Stromal cell of bone marrow (primary cell): Measurements from ENCODE around the gene RSPO1.
"Not testable (repeated sequence)": the region's sequence is repeated elsewhere in the genome, so short reads cannot be mapped to it uniquely, and the experiment has no call there.

Source experiments
- DNase-seq: peaks from one replicate; pipeline ENCODE4 v3.0.0-alpha.2; 2012; ENCODE audit warnings: low read depth

Gene RSPO1, protein sequence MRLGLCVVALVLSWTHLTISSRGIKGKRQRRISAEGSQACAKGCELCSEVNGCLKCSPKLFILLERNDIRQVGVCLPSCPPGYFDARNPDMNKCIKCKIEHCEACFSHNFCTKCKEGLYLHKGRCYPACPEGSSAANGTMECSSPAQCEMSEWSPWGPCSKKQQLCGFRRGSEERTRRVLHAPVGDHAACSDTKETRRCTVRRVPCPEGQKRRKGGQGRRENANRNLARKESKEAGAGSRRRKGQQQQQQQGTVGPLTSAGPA

DNA sequence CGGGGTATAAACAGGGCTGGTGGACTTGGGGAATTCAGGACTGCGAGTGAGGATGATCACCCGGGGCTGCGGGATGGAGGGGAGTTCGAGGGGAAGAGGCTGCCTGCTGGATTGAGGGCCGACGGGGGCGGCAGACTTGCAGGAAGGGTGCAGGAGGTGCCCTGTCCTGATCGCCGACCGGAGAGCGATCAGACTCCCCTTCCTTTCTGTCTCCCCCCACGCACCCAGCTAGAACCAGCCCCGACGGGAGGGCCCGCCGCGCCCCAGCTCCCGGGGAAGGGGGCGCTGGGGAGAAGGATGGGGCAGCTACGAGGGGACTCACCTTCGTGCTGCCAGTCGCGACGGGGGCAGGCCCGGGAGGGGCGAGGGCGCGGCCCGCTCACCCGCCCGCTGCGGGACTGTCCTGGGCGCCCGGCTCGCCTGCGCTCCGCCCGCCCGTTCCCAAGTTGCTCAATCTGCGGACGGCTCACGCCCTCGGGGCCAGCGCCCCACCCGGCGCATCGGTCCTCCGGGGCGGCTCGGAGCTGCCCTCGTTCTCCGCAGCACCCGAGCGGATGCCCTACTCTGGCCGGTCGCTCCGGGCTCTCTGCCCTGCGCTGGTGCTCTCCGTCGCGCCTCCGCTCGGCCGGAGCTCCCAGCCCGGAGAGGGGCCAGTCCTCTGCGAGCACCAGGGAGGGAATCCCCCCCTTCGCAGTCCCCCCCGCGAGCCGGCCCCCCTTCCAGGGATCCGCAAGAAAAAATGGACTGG lies at the start of gene RSPO1:
Gene RSPO1 (minus strand): TSS at position 649 of the 748 bp plus-strand sequence. CDS start 5,231 bp downstream, outside the sequence.
- DNase-seq, result no peak

DNA sequence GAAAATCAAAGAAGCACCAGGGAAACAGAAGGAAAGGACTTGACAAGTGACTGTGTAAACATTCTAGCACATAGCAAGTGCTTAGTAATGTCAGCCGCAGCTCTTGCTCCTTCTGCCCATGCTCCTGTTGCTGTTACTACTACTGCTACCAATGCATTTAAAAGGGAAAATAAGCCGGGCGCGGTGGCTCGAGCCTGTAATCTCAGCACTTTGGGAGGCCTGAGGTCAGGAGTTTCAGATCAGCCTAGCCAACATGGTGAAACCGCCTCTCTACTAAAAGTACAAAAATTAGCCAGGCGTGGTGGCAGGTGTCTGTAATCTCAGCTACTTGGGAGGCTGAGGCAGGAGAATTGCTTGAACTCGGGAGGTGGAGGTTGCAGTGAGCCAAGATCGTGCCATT lies 49.5 kb upstream of the RSPO1 start:
- DNase-seq, result not testable (repeated sequence)

DNA sequence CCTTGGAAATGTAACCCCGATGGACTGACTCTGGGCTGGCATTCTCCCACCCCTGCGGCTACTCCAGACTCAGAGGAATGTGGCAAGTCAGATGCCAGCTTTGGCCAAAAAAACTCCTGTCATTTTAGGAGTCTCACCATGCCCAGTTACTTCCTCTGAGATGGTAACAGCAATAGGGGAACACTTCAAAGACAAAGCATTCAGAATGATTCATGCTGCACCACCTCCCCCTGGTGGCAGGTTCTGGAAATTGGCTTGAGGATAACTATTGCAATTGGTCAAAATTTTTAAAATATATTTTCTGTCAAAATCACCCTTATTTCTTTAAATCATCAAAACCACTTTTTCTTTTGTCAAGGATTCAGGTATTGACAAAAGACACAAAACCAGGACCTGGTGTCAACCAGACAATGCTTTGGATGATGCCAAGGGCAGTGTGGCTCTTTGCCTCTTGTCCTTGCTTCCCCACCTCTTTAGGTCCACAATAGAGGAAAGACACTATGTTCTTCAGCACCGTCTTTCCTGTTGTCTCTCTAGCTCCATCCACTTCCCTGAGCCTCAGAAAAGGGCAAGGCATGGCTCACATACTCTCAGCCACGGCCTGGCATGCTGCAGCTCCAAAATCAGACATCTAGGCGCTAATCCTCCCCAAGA lies 47.8 kb upstream of the RSPO1 start:
- peak; percentile 48 for DNase-seq

DNA sequence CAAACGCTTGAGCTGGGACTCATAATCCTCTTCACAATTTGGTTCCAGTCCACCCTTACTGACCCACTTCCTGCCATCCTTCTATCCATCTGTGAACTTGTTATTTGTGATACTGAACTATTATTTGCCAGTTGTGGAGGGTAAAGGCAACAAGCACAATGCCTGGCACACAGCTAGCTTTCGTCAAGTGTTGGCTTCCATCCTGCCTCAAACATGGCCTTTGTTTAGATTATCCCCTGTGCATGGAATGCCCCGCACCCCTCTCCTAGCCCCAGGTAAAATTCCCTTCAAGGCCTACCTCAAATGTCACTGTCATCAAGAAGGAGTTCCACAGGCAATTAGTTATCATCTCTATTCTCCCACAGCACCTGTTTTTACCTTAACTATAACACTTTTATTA lies 46.2 kb upstream of the RSPO1 start:
- no peak for DNase-seq

DNA sequence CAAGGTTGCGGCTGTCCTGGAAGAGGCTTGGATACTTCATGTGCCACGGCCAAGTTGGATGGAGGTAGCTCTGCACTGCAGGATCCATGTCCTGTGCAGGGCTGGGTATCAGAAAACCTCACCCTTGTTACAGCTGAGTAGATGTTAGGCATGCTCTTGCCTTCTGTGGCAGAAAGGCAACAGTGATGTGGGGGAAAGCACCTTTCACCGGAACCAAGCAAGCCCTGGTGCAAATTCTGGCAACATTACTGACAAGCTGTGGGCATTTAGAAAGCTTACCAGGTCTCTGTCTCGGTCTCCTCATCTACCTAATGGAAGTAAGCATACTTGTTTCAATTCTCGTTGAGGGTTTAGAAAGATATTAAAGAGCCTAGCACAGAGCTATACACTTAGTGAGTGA lies 43.1 kb upstream of the RSPO1 start:
- no peak for DNase-seq

DNA sequence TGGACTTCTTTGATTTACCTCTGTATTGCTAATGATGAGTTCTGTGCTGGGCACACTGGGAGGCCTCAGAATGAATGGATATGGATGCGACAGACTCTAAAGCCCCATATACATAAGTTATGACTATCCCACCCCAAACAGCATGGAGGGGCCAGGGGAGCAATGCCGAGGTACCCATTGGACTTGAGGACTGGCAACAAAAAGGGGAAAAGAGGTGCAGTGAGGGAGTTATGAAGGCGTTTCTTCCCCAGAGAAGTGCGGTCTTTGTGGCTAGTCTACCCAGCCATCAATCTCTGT lies 42.4 kb upstream of the RSPO1 start:
- DNase-seq, result no peak

DNA sequence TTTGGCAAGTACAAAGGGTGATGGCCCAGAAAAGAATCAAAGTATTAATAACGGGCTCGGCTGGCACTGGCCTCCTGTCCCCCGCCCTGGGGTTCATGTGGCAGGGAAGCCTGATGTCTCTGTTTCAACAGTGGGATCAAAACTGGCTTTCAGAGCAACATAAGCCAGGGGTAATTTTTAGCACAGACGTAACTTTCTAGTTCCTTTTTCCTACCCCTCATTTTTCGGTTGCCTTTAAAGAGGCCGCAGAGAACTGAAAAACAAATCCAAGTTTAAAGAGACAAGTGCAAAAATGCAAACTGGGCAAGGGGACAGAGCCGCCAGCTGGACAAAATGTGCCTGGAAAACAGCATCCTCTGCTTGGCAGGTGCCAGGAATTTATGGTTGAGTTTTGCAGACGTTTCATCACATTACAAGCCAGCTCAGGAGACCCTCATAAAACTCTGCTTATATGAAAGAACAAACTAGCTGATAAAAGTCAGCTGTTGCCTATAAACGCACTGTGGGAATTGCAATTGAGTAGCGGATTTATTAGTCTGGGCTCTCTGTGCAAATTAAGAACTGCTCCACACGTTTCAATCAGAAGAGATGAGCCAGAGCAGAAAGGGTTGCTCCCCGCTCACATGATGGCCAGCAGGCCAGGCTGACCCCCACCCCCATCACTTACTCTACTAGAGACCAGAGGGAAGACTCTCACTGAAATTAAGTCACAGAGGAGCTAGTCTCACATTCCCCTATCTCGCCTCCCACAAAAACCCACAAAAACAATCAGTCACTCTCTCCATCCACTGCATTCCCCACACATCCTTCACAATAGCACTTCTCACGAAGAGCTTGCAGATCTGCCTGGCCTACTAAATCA lies 41.8 kb upstream of the RSPO1 start:
- DNase-seq, result no peak

DNA sequence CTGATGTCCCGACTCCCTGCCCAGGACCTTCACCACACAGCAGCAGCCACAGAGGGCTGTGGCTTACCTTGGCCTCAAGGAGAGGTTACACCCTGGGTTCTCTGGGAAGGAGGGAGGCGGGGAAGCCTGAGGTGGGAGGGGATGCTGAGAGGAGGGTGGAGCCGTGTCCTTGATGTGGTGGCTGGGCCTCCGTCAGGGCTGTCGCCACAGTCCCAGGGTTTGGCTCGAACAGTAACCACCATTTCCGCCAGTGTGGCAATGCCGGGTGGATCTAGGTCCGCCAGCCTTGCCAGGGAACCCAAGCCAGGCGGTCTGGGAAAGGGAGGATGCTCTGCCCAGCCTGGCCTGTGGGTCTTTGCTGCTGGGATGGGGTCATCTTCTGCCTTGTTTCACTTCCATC lies 39.2 kb upstream of the RSPO1 start:
- DNase-seq, result no peak

DNA sequence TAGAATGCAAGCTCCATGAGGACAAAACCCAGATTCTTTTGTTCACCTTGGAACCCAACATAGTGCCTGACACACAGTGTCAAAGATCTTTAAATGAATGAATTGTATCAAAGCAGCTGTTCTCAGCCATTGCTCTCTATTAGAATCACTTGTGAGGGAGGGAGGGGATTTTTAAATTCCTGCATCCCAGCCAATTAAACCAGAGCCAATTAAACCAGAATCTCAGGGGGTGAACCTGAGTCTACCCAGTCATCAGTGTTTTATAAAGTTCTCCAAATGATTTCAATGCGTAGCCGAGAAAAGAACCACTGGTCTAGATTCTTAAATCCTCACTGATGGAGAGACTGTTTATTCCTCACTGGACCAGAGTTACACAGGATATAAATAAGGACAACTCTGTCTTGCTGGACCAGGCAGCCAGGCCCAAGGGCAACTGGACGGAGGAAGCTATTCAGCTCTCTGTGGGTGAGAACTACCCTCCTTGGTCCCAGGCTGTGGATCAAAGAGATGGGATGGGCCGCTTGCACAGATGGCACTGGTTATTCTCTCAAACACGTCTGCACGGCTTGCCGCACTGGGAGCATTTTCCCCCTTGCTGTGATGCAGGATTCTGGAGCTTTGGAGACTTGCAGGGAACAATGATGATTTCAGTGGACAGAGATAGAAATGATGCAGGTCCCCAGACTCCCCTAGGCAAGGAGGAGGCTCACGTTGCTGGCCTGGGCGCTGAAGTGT lies 37.6 kb upstream of the RSPO1 start:
- DNase-seq, result no peak

DNA sequence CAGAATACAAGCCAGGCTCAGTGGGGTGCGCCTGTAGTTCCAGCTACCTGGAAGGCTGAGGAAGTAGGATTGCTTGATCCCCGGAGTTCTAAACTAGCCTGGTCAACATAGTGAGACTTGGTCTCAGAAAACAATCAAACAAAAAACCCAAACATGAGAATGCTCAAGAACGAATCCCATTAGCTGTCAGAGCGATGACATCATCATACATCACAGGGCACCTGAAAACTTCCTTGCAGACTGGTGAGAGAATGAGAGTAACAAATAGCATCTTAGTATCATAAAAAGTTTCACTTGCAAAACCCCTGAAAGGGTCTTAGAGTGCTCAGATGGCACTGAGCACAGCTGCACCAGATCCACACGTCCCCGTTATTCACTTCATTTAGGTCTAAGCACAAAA lies 36.6 kb upstream of the RSPO1 start:
- no peak for DNase-seq

DNA sequence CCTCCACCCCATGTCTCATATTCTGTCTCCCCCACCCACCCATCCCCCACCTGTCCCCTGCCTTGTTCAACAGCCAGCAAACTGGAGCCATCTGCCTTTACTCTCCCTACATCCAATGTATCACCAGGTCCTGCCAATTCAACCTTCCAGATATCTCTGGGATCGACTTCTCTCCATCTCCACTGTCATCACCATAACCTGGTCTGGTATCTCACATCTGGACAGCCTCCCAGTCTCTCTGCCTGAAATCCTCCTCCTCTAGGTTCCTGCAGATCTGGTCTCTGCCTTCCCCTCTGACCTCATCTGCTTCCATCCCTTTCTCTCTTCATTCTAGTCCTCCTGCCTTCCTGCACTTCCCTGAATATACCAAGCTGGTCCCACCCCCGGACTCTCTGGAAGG lies 35.4 kb upstream of the RSPO1 start:
- no peak for DNase-seq

DNA sequence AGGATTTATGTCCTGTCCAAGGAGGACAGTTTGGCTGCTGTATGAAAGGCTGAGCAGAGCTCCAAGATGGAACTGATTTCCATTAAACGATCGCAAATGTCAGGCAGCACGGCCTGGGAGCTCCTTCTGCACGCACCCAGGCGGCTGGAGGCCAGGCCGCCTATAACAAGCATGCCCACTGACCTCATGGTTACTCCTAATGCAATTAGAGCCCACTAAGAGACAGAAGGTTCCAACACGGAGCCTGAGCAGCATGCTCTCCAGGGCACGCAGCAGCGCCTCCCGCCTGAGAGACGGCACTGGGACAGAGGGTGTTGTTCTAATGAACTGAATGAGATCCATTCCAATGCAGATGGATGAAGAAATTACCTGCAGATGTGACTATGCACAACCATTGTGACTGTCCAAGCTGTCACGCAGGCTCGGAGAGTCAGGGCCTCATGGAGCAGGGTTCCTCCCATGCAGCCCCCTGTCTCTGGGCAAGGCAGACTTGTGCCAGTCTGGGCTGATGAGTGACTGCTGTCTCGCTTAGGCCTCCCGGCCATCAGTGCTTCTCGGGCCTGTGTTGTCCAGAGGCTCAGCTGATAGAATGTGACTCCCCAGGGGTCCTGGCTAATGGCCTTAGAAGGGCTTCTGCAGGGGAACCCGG lies 32.5 kb upstream of the RSPO1 start:
- DNase-seq, result no peak

DNA sequence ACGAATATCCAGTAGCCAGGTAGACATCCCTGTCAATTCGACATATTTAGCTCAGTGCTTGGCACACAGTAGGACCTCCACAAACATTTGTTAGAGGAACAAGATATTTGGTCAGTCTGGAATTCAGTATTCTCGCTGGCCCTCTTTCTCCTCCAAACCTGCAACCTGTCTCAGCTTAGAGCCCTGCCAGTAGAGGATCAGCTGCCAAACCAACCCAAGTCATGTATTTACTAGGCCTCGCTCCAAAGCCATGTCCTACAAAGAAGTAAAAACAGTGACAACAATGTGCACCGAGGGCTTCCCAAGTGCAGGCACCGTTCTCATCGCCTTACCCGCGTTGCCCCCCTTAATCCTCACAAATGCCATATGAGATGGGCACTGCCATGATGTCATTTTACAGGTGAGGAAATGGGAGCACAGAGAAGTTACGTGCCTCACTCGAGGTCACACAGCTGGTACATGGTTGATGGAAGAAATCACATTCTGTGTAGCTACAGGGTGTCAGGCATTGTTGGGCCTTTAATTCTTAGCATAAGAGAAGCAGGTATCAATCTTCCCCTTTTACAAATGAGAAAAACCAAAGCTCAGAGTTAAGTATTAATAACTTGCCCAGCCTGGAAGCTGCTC lies 31.7 kb upstream of the RSPO1 start:
- DNase-seq, result no peak

DNA sequence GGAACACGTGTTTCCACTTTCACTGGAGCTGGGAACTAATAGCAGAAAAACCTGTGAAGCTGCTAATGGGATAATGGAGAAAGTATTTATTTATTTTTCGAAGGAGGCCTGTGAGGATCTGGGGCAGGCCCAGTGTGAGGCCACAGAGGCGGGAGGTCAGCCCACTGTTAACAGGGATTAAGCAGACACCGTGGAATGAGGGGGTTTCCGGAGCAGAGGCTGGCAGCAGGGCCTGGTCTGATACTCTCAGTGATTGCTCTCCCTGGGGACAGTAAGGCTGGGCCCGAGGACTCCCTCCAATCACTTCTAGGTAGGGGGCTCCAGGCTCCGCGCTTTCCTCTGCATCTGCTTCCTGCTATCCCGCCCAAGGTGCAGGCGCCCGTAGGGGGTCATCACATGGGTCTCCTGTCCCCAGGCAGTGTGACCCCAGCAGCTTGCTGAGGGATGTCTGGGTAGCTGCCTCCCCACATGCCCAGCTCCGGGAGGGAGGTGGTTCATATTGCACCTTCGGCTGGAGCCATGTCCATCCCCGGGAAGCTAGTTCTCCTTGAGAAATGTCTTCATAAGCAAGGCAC lies 28.8 kb upstream of the RSPO1 start:
- DNase-seq, result no peak

DNA sequence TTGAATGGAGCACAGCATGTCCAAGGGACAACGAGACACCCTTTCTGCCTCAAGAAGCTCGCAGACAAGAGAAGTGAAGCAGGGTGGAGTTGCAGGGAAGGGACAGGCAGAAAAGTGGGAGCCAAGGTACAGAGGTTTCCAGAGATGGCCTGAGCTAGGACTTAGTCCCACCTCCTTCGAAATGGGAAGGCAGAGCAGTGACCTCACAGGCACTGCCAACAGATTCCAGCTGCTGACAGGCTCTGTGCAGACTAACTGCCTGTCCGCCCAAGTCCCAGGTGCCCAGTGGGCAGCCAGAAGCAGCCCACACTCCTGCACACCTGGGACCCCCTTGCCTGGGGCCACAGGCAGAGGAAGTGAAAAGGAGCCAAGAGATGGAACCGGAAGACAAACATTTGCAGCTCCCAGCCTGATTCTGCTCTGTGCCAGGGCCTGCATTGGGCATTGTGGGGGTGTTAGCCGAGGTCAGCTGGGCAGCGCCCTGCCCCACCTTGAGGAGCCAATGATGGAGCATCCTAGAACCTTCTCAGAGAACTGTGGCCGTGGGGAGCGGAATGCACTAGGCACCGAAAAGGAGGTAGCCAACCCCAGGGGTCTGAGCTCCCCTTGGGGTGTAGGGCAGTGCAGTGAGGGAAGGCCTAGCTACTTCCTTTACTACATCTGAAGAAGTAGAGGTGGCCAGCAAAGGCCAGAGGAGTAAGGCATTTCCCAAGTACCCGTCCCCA lies 27.5 kb upstream of the RSPO1 start:
- no peak for DNase-seq

DNA sequence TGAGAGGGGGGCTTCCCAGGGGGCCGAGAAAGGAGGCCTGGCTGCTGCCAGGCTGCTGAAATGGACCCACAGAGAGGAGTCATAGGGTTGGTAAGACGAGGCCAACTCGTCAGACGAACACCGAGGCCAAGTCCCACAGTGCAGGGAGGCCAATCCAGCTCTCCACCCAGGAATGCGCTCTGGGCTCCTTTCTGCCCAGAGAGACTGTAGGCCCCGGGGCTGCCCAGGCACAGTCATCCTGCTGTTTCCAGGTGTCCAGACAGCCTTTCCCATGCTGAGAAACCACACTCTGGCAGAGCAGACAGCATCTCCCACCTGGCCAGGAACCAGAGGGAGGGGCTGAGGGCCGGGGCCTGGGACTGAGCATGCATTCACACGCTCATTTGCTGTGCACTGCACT lies 26.7 kb upstream of the RSPO1 start:
- no peak for DNase-seq

DNA sequence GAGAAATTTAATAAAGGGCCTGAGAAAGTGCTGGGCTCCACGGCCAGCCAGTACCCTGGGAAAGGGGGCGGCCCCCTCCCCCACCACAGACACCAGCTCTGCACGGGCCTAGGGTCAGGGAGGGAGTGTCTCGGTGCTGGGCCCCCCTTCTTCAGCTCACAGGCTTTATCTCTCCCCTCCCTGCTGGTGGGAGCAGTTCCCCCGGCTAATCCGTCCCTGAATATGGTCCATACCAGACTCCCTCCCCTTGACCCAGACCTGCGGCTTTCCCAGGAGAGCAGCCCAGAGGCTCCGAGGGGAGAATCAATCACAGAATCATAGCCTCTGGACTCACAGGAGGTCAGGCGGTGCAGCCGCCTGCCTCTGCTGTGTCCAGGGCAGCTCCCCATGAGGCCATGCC lies 26.0 kb upstream of the RSPO1 start:
- DNase-seq, result no peak

DNA sequence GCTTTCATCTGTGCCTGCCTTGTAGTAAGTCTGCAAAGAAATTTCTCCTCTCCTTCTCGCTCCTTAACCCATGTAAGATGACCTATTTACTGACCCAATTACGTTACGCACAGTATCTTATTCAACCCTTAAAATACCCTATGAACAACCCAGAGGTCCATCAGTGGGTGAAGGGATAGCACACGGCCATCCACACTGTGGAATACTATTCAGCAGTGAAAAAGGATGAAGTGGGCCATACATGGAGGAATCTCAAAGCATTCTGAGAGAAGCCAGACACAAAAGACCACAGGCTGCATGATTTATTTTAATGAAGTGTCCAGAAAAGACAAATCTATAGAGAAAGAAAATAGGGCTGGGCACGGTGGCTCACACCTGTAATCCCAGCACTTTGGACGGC lies 23.8 kb upstream of the RSPO1 start:
- no peak for DNase-seq

DNA sequence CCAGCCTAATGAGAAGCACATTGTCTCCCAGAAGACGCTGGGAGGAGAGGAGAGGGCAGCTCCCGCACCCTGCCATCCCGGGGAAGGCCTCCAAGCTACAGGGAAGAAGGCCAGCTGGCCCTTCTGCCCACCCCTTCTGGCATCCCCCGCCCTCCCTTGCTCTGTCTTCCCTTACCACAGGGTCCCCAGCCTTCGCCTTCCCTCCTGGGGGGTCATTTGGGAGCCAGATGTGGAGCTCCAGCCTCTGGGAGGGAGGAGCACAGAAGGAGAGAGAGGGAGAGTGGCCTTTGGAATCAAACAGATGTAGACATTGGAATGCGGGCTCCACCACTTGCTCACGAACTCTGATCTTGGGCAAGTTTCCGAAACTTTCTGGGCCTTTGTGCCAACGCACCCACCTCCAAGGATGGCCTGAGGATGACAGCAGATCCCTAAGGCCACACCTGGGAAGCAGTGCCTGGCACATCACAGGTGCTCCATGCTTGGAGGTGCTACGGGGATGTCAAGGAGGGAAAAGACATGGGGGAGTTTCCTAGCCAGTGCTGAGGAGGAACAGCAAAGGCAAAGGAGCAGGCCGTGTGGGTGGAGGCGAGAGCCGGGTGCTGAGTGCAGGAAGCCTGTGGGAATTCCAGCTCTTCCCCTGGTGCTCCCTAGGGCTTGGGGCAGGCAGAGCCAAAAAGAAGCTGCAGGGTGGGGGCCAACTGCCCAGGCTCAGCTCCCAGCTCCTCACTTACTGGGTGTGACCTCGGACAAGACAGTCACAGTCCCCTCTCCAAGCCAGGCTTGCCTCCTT lies 23.1 kb upstream of the RSPO1 start:
- no peak for DNase-seq
